ENCODE data around the gene TSPEAR.
"Not testable (repeated sequence)": the region's sequence is repeated elsewhere in the genome, so short reads cannot be mapped to it uniquely, and the experiment has no call there.

TSPEAR gene

DNA sequence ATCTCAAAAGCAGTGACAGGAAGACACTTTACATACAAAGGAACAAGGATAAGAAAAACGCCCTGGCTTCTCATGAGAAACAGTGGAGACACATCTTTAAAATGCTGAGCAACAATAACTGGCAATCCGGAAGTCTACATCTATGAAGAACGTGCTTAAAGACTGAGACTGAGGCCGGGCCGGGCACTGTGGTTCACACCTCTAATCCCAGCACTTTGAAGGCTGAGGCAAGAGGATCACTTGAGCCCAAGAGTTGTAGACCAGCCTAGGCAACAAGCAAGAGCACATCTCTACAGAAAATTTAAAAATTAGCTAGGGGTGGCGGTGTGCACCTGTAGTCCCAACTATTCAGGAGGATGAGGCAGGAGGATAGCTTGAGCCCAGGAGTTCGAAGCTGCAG lies 27.3 kb downstream of the TSPEAR start:
- DNase-seq (ENCODE audit: low read depth in 2 of 2): no peak

DNA sequence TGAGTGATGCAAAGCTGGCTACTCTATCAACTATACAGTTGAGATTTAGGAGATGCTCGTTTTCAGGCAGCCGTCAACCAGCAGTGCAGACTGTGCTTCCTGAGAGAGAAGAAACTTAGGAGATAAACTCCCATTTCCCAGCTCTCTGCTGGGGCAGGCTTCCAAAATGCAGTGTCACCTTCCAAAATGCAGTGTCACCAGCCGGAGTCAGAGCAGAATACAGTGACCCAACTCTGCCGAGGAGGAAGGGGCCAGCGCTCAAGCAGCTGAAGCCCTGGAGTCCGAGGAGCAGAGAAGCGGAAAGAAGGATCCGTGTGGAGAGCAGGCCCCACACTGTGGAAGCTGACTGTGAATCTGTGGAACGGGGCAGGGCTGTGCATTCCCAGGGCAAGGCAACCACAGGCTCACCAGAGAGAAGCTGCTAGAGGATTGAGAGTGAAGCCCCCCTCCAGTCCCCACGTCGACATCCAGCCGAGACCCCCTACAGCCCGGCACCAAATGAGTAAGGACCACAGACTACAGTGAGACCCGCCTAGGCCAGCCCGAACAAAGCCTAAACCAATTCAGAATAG lies 28.7 kb downstream of the TSPEAR start:
- DNase-seq (ENCODE audit: low read depth in 2 of 2): no peak

DNA sequence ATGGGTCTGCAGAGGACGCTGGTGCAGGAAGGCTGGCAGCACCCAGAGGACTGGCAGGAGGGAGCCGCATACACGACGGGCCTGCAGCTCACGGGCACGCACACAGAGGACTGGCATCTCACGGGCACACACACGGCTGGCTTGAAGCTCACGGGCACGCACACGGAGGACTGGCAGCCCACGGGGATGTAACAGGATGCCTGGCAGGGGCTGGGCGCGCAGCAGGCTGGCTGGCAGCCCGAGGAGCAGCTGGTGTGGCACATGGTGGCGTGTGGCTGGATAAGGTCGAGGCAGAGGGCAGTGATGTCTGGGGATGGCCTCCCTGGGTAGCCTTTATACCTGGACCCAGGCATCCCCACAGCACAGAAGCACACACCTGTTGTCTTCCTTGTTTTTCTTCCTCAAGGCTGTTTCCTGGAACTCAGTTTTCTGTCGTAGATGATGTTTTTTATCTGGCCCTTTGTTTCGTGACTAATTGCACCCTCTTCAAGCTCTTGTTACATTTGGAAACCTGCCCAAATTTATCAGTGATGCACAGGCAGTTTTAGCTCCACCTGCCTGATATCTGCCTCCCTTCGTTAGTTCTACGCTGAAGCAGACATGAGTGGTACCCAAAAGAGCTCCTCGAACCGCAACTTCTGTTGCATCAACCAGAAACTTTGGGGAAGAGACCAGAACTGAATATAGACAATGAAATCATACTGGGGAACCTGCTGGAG lies 29.4 kb downstream of the TSPEAR start, which contains the start of gene KRTAP12-1:
Gene KRTAP12-1, minus strand, starts transcription at position 303 of the 719 bp plus-strand sequence. Its CDS starts 40 bp downstream, at position 263.
- no peak for DNase-seq (ENCODE audit: low read depth in 2 of 2)

GRCh38 chr21:44681152-44681551 lies 30.2 kb downstream of the TSPEAR start:
- DNase-seq (ENCODE audit: low read depth in 2 of 2): no peak

DNA sequence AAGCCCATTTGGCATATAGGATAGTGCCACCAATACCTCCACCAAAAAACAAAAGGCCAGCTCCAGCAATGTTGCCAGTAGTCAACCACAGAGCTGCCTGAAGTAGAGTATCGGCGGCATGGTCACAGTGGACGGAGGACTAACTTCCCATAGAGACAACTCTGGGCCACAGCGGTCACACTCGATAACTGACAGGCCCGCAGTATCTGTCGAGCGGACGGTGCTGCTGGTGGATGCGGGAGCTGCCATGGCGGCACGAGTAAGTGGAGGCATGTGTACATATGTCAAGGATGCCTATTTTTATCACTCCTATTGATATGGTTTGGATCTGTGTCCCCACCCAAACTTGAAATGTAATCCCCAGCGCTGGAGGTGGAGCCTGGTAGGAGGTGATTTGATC lies 33.5 kb downstream of the TSPEAR start:
- DNase-seq (ENCODE audit: low read depth in 2 of 2): no peak

DNA sequence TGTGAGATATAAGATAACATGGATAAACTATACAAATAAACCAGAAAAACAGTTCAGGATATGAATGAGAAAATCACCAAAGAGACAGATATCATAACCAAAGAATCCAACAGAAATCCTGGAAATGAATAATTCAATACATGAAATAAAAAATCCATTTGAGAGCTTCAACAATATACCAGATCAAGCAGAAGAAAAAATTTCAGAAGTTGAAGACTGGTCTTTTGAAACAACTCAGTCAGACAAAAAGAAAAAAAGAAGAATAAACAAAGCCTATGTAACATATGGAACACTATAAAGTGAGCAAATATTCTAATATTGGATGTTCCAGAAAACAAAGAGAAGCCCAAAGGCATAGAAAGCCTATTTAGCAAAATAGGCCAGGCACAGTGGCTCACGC lies 39.5 kb downstream of the TSPEAR start:
- no peak for DNase-seq (ENCODE audit: low read depth in 2 of 2)

DNA sequence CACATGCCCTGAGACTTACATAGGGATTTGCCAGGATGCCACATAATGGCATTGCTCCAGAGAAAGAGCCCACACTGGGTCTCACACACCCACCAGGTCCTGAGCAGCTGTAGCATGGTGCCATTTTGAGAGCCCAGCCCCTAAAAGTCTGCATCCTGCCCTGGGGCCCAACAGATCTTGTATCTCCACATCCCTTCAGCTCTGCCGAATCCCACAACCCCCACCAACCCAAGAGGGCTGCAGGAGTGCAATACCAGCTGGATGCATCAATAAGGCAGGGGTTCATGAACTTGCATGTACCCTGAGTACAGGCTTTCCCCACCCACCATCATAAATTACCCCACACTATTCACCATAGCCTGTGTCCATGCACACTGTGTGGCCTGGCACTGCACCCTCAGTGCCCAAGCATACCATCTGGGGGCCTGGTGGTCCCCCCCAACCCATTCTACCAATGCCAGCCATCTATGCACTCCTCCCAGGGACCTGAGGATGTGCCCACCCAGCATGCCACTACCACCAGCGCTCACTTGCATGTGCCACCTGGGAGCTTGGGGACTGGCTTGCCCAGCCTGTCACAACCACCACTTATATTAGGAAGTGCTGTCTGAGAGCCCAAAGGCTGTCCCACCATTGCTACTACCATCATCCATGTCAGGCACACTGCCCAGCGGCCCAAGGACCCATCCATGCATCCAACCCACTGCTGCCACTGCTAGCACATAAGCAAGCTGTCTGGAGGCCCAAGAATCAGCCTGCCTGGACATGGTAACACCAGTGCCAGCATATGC lies 40.5 kb downstream of the TSPEAR start:
- DNase-seq (ENCODE audit: low read depth in 2 of 2): no peak

DNA sequence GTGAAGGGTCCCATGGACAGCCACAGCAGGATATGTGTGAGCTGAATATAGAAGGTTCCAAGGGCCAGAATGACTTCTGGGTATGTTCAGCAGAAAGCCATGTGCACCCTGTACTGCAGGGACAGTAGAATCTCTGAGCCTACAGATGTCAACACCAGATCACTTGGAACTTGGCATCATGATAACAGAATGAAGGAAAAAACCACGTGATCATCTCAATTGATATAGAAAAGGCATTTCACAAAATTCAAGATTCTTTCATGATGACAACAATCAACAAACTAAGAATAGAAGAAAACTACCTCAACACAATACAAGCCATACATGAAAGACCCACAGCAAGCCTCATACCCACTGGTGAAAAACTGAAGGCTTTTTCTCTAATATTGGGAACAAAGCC lies 43.8 kb downstream of the TSPEAR start:
- no peak for DNase-seq (ENCODE audit: low read depth in 2 of 2)

DNA sequence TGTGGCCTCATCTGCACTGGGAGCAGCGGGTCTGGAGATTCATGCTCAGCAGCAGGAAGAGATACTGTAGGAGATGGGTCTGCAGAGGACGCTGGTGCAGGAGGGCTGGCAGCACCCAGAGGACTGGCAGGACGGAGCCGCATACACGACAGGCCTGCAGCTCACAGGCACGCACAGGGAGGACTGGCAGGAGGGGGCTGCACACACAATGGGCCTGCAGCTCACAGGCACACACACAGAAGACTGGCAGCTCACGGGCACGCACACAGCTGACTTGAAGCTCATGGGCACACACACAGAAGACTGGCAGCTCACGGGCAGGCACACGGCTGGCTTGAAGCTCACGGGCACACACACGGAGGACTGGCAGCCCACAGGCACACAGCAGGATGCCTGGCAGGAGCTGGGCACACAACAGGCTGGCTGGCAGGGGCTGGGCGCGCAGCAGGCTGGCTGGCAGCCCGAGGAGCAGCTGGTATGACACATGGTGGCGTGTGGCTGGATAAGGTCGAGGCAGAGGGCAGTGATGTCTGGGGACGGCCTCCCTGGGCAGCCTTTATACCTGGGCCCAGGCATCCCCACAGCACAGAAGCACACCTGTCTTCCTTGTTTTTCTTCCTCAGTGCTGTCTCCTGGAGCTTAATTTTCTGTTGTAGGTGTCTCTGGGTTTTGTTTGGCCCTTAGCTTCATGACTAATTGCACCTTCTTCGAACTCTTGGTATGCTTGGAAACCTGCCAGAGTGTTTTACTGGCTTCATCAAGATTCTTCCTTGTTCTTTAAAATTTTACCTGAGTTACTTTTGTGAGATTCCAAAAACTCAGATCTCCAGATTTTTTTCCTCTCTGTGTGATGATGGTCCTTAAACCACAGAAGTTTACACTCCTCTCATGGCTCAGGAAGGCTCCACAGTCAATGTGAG lies 44.7 kb downstream of the TSPEAR start, which contains the start of gene KRTAP12-2:
Gene KRTAP12-2, minus strand, starts transcription at position 527 of the 920 bp plus-strand sequence. Its CDS starts 41 bp downstream, at position 486.
- no peak for DNase-seq (ENCODE audit: low read depth in 2 of 2)

GRCh38 chr21:44664691-44665090 lies 46.7 kb downstream of the TSPEAR start:
- DNase-seq (ENCODE audit: low read depth in 2 of 2): no peak

- not testable (repeated sequence) for DNase-seq (ENCODE audit: low read depth in 2 of 2)
Observed at GRCh38 chr21:44661567-44661966, 49.8 kb downstream of the TSPEAR start.

- DNase-seq (ENCODE audit: low read depth in 2 of 2): no peak
Observed at GRCh38 chr21:44658913-44659595, 52.3 kb downstream of the TSPEAR start.

GRCh38 chr21:44658541-44658910 lies 52.8 kb downstream of the TSPEAR start:
- no peak for DNase-seq (ENCODE audit: low read depth in 2 of 2)

- DNase-seq (ENCODE audit: low read depth in 2 of 2): no peak
Observed at GRCh38 chr21:44657635-44658540, 53.5 kb downstream of the TSPEAR start, which contains the start of gene KRTAP12-3. Gene KRTAP12-3 (plus strand): TSS chr21:44657932. CDS start chr21:44657980, 48 bp downstream.

- no peak for DNase-seq (ENCODE audit: low read depth in 2 of 2)
Observed at GRCh38 chr21:44656868-44657267, 54.5 kb downstream of the TSPEAR start.

DNA sequence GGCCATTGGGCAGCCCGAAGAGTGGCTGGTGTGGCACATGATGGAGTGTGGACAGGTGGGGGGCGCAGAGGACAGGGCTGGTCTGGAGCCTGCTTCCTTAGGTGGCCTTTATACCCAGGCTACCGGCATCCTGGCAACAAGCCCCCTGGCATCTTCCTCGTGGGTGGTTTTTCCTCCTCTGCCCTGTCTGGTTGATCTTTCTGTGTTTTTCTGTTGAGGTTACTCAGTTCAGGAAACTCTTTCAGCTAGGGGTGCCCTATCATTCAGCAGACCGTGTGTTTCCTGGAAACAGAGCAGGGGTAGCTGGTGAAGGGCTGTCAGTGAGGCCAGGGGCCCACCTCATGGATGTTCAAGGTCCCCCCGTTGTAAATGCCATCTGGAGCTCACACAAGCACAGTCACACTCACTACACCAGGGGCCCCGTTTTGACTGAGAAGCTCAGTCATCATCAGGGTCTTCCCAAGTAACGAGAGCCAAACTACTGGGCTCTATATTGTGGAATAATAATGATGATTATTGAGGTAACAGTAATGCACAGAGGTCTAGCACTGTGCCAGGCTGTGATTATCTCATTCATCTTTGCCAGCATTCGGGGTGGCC lies 56.7 kb downstream of the TSPEAR start, which contains the start of gene KRTAP12-4:
Gene KRTAP12-4, minus strand, starts transcription at position 84 of the 600 bp plus-strand sequence. Its CDS starts 45 bp downstream, at position 39.
- DNase-seq (ENCODE audit: low read depth in 2 of 2): no peak

DNA sequence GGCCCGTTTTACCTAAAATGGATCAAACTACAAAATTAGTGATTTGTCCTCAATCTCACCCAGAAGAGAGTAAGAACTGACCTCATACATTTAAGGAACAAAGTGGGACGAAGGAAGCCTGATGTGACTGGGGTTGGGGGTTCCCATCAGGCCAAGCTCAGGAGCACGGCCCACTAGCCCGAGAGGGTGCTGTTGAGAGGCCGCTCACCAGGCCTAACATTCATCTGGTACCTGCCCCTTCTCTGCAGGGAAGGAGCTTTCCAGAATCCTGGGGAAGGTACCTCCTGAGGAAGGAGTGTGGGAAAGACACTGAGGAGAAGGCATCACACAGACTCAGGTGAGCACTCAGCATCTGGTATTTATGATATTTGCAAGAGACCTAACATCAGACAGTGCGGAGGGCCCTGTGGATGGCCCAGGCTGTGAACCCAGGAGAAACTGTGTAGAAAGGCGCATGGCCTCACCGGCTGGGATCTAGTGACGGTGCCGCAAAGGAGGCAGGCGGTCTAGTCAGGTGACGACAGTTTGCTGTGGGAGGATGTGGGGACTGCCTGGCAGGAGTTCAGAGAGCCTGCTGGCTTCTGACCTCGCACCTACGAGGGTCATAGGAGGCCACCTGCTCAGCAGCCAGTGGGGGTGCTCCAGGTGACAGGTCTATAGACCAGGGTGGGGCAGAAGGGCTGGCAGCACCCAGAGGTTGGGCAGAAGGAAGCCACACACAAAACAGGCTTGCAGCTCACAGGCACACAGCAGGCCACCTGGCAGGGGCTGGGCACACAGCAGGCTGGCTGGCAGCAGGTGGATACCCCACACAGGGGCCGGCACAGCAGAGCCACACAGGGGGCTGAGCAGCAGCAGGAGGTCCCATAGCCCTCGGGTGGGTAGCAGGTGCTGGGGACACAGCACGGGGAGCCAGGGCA lies 57.5 kb downstream of the TSPEAR start:
- DNase-seq (ENCODE audit: low read depth in 2 of 2): no peak

- DNase-seq (ENCODE audit: low read depth in 2 of 2): no peak
Observed at GRCh38 chr21:44653123-44653522, 58.2 kb downstream of the TSPEAR start.
